HG03064 (cell line): ENCODE data around the gene CACNB3.

Experiments
- ATAC-seq: cut with Tn5 transposase; IDR thresholded peaks from one replicate; pipeline ENCODE4 v1.9.1; 2021; ENCODE audit warnings: low read depth; ENCODE audit not compliant: unreplicated experiment

The CACNB3 gene

DNA sequence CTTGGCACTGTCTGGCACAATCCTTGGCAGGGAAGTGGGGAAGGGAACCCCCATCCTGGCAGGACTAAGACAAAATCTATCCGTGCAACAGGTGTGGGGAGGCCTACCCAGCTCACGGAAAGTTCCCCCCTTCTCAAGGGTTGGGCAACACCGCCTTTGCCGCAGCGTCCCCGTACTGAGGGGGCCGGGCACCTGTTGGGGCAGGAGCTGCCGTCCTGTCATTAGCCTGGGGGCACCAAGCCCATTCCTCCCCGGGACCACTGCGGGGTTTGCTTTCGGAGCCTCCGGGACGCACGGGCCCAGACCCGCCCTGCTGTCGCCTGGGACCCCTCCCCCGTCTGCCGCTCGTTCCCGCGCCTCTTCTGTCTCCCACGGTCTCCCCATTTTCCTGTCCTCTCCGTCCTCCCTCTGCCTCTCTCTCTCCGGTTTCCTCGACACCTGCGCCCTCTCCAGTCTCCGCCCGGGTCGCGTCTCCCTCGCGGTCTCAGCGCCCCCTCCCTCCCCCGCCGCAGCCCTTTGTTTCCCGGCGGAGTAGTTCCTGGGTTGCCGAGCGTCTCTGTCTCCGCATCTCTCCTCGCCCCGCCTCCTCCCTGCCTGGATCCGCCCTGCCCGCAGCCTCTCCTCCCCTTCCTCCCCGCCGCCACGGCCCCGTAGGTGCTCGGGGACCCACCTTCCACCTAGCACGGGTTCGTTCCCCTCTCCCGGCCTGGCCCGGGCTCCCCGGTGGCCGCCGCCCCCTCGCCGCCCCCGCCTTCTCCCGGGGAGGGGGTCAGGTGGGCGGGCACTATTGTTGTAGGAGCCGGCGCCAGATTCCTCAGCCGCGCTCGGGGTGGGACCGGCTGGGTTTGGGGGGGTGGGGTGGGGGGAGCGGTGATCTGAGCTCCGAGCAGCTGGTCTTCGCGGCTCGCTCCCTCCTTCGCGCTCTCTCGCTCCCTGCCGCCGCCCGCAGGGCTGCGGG is at the start of gene CACNB3:
Gene CACNB3 (plus strand): TSS at position 624 of the 958 bp plus-strand sequence. CDS start 434 bp downstream, outside the sequence.
- no peak for ATAC-seq

DNA sequence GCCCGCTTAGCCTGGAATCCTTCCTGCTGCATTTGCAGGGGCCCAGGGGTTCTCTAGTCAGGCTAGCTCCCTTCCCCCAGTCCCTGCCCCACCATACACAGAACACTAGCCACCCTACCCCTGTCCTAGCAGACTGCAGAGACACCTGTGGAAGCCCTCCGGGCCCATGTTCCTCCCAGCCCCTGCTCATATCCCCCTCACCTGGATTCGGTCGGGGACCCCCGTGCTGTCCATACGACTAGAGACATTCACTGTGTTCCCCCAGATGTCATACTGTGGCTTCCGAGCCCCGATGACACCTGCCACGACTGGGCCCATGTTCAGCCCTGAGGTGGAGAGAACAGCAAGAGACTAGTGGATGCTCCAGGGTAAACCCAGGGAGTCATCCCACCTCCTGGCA is 49.6 kb upstream of the CACNB3 start:
- ATAC-seq = no peak

DNA sequence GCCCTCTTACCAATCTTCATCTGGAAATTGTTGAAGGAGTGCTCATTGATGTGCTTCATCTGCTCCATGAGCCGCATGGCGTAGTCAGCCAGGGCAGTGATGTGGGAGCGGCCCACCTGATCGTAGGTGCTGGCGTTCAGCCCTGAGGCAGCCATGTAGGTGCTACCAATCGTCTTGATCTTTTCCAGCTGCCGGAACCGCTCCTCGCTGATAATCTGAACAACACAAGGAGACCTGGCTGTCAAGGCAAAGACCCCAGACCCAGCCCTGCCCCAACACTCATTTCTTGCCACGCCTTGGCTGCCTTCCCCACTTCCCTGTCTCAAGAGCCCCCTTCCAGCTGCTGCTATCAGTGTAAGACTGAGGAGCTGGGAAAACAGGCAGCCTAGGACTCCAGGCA is 47.5 kb upstream of the CACNB3 start:
- no peak for ATAC-seq

DNA sequence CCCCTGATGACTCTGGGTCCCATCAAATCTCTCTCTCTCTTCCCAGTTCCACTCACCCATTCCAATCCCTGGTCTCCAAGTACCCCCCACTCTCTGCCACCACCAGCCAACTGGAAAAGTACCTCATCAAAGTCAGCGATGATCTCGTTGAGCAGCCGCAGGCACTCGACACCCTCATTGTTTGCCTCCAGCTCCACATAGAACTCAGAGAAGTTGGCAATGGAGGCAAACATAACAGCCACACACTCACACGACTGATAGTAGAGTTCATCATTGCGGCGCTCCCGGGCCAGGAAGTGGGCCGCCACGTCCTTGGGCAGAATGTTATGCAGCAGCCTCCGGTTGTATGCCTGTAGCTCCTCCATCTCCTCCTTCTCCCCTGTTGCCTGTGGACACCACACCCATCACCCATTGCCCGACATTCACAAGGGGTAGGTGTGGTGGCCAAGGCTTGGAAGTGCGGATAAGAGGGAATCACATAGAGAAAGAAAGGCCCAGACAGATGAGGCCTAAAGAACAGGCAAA is 46.6 kb upstream of the CACNB3 start:
- ATAC-seq = no peak

DNA sequence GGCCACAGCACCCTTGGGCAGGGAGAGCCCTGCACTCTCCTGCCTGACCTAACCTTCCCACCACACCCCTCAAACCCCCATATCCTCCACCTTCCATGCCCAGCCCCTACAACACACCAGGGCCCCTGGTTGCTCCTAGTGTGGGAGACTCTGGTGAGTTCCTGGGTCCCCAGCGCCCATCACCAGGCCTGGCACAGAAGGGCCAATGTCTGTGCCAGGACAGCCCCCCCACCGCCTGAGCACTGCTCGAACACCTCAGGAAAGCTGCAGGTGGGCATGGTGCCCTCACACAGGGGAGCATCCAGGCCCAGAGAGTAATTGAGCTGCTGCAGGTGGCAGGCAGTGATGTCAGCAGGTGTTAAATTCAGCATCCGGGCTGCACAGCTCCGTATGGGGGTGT is 44.6 kb upstream of the CACNB3 start:
- no peak for ATAC-seq

DNA sequence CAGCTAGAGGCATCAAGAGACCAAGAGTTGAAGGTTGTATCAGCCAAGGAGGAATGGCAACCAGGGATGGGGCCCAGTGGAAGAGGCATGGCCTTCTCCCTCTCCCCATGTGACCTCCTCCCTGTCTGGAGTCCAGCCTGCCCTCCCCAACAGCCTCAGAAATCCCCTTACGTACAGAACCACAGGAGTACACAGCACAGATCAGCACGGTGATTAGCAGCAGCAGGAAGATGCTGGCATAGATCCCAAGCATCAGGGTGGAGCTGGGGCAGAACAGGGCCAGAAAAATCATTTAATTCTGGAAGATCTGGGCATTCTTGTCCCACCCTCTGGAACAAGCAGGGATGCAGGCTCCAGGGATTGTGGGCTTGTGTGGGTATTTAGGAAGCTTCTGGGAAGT is 43.8 kb upstream of the CACNB3 start:
- ATAC-seq = no peak

DNA sequence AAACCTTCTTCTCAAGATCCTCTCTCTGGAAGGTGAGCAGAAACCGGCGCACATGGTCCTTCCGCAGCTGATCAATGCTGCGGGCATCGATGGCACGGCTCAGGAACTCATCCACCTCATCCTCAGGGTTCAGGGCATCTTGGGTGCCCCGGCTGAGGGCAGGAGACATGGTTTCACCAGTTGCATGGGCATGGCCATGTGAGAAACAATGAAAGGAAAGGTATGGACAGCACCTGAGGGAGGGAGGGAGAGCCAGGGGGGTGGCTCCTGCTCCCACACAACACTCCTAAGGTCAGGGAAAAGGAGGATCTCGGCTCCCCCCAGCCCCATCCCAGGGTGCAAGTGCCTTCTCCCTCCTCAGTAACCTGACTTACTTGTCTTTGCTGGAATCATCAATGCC is 43.0 kb upstream of the CACNB3 start:
- no peak for ATAC-seq

DNA sequence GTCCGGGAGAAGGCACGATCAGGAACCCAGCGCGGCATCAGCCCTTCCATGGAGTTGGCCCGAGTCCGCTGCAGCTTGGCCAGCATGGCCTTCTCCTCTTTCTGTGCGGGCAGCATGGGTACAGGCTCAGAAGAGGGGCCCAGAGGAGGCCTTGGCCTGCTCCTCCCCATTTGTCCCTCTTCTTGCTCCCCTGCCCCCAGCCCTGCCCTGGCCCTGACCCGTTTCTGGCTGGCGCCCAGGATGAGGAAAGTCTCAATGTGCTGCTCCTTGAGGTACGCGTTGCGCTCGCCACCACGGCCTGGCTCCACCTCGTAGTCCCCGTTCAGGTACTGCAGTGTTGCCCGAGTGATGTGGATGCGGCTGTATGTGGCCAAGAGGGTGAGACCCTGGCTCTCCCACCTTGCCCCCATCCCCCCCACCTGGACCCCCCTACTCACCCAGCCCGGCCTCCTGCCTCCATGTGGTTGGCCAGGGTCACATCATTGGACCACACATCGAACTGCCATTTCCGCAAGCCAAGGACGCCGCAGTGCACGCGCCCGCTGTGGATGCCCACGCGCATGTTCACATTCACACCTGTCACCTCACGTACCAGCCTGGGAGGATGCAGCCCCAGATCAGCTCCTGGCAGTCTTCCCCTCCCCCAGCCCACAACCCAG is 42.2 kb upstream of the CACNB3 start:
- no peak for ATAC-seq

DNA sequence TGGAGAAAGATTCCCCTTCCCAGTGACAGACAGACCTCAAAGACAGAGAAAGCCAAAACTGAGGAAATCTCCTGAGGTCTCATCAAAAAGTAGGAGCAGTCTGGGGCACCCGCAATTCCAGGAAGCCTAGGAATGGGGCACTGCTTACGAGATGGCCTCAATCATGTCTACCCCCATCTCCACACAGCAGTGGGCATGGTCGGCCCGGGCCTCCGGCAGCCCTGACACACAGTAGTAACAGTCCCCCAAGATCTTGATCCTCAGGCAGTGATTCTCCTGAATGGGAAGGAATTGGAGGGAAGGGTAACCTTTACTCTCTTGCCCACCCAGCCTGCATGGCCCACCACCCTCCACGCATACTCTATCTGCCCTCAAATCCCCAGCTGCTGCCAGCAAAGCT is 41.3 kb upstream of the CACNB3 start:
- no peak for ATAC-seq

DNA sequence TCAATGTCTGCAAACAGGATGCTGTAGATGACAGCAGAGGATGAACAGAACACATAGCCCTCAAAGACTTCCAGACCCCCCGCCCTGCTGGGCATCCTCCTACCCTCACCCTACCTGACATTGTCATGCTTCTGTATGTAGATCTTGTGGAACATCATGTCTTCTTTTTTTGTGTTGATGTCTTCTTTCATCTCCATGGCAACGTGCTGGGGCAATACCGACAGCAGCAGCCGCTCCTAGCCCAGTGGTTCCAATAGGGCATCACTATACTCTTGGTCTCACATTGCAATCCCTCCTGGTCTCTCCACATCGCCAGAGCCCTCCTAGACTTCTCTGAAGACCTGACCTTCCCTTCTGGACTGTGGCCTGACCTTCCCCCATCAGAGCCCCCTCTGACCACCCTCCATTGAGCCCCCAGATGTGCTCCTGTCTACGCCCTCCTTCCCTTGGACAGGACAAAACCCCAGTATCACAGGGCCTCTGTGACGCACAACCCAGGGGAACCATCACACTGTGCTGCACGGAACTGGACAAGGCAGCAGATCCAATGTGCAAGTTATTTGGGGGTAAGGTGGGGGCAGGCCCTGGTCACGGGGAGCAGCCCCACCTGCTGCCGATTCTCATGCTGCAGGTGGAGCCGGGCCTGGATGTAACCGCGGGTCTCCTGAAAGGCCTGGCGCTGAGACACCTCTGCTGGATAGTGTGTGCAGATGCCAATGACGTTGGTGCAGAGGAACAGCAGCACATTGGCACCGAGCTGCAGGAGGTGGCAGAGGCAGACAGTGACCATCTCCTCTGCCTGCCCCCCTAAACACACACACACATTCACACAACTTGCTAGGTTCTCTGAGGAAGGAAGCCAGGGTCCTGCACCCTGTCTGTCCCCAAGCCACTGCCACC is 40.5 kb upstream of the CACNB3 start:
- no peak for ATAC-seq

DNA sequence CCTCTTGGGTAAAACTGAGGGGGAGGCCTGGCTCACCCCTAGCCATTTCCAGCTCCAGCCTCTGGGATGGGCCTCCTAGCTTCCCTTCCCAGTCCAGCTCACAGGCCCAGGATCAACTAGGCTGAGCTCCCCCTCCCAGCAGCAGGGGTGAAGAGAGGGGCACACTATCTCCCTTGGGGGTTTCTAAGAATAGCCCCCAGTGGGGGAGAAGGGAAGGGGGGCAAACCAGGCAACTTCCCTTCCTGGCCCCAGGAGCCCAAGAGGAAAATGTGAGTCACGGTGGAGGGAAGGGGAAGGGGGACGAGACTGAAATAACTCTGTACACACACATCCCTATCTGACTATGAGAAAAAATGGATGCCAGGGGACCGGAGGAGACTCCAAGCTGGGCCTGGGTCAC is 38.4 kb upstream of the CACNB3 start:
- ATAC-seq = no peak

DNA sequence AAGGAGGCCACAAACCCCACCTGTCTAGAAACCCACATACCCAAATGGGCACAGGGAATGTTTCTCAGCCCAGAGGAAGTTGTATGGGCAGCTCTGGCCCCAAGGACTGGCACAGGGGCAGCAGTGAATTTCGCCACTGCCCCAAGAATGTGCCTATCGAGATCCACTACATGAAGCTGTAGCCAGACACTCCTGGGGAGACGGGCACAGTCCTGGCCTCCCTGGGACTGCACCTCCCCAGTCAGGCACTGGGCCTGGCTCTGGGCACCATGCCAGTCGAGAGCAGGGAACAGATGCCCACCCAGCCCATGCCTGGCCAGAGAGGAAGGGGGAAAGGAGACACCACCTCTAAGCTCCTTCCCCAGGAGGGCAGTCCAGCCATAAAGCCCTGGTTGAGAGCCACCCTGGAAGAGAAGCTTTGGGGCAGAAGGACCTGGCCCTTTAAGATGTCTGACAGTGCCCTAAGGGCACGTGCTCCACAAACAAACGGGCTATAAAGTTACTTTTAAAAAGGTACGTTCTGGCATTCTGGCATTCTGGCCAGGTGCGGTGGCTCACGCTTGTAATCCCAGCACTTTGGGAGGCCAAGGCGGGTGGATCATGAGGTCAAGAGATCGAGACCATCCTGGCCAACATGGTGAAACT is 37.8 kb upstream of the CACNB3 start:
- no peak for ATAC-seq

DNA sequence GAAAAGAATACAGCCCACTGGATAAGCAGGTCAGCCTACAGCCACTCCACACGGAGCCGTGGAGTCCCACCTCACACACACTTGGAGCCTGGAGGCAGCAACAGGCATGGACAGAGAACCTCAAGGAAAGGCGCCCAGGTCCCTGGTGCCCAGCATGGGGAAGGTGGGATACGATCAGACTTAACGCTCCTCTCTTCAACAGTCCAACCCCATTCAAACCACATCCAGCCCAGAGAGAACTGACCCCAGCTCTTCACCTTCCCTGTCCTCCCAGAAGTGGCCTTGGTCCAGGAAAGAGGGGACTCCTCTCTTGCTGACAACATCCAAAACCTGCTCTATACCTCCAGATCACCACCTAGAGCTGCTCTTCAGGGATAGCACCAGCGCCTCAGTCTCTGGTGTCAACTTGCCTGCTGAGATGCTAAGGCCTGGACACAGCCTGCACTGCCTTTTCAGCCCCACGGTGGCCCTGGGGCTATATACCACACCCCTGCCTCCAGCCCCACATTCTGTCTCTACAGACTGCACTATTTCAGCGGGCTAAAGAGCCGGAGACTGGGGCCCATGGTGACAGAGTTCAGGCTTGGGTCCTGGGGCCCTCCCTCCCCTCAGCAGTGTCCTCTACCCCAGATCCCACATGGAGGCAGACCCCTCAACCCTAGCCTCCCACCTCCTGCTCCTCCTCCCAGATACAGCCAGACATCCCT is 36.4 kb upstream of the CACNB3 start:
- ATAC-seq = no peak

DNA sequence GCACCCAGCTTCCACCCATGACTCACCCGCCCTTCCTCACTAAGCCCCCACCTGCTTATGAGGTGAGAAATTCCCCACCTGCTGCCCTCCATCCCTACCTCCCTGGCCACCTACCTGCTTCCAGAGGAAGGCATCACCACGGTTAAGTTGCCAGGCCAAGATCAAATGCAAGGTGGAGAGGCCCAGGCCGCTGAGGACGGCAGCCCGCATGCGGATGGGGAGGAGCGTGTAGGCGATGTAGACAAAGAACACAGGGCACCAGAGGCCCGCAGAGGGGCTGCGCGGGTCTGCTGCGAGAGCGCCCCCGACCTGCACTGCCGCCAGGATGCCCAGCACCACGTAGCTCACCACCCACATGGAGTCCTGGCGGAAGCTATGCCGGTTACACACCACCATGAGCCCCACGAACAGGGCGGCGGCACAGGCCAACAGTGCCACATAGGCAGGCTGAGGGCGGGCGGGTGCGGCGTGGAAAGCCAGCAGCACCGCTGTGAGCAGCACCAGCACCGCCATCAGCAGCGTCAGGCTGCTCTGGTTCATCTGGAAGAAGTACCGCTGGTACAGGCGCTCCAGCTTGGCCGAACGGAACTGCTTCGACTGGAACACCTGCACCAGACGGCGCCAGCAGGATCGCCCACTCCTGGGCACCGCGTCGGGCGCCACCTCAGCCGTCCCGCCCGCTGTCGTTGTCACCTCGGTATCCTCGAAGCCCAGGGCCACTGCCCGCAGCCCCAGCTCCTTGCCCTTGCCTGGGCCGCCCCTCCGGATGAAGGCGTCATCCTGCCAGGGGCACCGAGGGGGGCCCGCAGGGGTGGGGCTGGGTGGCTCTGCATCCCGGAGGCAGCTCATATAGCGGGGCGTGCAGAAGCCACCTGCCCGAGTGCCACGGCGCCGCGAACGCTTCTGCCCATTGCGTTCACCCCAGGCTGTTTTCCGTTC is 35.6 kb upstream of the CACNB3 start:
- no peak for ATAC-seq

DNA sequence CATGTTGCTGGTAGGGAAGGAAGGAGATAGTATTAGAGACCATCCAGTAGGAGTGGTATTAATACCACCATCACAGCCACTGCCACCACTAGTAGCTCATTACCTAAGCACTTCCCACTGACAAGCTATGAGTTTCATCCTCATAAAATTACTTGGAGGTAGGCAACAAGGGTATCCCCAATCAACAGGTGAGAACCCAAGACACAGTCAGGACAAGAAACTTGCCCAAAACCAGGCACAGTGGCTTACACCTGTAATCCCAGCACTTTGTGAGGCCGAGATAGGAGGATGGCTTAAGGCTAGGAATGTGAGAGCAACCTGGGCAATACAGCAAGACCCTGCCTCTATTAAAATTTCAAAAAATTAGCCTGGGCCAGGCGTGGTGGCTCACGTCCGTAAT is 34.9 kb upstream of the CACNB3 start:
- no peak for ATAC-seq

DNA sequence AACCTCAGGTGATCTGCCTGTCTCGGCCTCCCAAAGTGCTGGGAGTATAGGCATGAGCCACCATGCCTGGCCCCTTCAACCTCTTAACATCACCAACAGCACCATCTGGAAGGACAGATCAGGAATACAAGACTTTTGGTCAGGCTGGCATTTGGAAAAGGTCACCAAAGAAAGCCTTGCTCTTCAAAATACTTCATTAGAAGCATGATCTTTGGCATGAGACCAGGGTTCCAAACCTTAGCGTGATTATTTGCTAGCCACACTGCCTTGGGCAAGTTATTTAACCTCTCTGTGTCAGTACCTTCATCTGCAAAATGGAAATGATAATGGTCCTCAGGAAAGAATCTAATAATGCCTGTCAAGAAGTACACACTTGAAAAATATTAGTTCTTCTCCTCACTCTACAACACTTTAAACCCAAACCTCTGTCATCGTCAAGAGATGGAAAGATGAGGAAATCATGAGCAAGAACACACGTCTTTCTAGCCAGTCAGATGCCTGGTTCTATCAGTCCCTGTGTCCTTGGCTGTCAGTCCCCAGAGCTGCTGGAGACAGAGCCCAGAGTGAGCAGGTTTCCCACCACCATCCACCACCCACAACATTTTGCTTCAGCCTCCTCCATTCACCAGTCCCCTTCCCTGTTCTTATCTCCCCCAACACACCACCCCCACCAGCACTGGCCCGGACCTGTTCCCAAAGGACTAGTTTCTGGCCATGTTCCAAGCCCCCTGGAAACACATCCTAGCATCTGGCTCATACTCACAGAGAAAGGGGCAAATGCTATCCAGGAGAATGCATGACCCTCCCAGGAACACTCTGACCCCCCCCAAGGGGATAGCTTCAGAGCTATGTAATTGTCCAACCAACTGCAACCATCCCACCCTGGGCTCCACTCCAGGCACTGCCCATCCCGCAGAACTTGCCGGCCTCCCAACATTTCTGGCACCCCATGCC is 31.4 kb upstream of the CACNB3 start:
- ATAC-seq = no peak

DNA sequence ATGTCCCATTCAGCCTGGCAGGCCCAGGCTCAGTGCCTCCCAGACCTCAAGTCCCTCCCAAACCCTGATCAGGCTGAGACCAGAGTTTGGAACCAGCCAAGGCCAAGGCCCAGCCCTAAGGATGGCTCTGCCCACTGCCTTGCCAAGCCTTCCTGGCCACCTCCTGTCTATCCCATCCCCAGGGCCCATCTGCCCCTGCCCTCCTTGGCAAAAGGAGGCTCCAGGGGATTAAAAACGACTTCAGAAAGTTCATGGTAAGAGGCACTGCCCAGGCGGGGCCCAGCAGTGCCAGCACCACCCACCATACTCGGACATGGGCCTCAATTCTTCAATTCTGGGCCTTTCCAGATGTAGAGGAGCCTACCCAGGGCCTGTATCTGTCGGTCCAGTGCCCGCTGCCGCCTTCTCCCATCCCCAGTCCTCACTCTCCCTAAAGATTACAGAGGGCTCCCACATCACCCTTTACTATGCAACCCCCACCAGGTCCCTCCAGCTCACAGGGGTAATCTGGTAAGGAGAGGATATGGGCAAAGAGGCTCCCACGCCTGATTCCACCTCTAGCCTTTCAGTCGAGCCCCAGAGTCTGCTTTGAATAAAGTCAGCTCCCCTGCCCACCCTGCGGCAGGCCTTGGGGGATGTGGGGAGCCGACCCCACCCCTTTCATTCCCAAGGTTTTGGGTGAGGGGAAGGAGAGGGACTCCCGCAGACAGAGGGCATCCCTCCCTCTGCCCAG is 30.3 kb upstream of the CACNB3 start:
- ATAC-seq = no peak
